Posterior cingulate gyrus (tissue), 11 donors: Measurements from ENCODE around the gene TREM2.

ENCODE experiments used
- DNase-seq, 10 donors: peaks; one replicate each; pipeline versions ENCODE4 v3.0.0 to v3.0.0-alpha.2; 2020 to 2021; ENCODE audit warnings: mixed read lengths in 3 of 10
- intact Hi-C: fragments of 100-400 bp; cut with DNase I; formaldehyde crosslinking; loops from one replicate; pipeline ENCODE4 v1.15.1; 2023

Gene TREM2

GRCh38 chr6:41184761-41185160 is 21.8 kb upstream of the TREM2 start:
- no peak for DNase-seq
- intact Hi-C loops = no loop called here

DNA sequence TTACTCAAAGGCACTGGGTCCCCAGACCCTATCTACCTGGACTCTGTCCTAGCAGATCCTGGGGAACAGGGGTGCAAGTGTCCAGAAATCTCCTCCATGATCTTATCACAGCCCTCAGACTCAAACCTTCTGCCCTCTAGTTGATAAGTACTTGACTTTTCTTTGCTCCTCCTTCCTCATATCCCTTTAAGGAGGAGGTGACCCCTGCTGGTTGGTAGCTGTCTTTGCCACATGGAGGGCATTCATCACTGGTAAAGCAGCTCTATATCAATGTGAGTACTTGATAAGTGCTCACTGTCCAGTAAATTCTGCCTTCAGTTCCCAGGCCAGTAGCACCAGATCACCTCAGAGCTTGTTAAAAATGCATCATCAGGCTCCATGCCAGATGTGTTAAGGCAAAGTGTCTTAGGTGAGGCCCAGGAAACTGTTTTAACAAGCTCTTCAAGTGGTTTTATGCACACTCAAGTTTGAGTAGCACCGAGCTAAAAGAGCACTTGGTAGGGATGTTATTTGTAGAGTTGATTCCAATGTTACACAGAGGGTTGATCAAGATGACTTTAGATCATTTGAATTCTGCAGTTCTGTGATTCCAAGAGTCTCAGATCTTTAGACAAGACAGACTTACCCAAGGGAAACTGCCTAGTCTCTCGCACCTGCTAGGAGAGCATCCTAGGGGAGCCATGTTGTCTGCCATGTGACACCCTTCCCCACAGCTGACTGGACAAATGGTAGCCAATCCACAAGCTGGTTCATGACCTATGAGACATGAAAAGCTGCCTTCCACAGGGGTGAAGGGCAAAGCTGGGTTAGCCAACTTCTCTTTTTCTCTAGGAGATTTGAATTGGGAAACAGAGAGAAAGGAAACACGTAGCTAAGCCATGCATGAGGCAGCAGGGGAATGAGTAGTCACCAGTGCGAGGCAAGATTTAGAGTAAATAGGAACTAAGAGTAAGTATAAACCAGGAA is 19.4 kb upstream of the TREM2 start:
- no peak for DNase-seq
- intact Hi-C loops = no loop called here

DNA sequence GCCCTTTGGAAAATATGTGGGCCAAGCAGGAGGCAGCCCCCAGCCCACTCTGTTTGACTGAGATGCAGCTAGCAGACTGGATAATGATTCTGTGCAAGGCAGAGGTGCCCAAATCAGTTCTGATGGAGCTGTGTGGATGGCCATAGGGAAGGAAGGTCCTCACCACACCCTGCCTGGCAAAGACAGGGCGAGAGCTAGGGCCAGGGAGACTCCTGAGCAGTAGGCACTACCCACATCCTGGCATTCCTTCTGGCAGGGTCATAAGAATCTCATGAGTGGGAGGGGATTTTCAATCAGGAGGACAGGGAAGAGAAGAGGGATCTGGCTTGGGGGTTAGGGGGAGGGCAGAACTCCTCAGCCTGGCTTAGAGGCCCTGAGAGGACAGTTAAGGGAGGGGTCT is 18.6 kb upstream of the TREM2 start:
- intact Hi-C loops = no loop called here
- no peak for DNase-seq

DNA sequence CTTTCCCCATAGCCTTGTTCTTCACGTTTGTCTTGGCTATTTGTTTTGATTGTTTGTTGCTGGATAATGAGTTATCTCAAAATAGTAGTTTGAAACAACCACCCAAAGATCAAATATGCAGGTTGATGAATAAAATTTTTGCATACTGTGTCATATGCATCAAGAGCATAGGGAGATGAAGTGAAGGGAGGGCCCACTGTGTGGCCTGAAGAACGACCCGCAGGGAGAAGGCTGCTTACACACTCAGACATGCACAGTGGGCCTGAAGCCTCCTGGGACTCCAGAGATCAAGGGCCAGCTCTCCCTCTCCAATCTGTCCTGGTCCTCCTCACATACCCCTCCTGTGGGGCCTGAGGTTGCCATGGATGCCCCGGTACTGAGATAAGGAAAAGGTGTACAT is 16.2 kb upstream of the TREM2 start:
- DNase-seq = no peak
- intact Hi-C loops = no loop called here

DNA sequence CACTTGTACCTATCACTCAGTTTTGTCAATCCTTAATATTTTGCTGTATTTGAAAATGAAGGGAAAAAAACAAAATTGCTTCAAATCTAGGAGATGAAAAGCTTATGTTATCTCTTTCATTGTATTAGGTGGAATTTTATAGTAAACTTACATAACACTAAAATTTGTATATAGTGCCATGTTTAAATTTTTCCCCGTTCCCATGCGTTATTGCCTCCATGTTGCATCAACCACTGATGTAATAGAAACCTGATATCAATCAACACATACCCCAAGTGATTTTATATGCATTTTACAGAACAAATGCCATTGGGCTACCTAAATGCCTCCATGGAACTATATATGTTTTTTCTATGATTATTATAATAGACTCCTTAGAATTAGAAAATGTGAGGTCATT is 14.8 kb upstream of the TREM2 start:
- no peak for DNase-seq
- intact Hi-C loops = no loop called here

GRCh38 chr6:41177287-41177686 is 14.4 kb upstream of the TREM2 start:
- intact Hi-C loops = no loop called here

GRCh38 chr6:41176189-41176588 is 13.3 kb upstream of the TREM2 start:
- no peak for DNase-seq
- intact Hi-C loops = no loop called here

More at GRCh38 chr6:41177287-41177686, 14.4 kb upstream of the TREM2 start:
- no peak for DNase-seq

DNA sequence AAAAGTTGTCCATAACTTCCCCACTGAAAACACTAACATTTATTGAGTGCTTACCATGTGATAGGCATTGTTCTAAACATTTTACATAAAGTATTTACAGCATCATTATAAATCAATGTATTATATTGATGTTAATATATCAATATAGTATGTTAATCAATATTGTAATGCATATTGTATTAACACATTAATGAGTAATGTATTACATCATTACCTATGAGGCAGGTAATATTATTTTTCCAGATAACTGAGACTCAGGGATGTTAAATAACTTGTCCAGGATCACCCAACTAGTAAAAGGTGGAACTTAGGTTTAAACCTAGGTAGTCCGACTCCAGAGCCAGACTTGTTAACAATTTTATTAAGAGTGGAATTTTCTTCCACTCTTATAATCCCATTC is 12.2 kb upstream of the TREM2 start:
- DNase-seq = no peak
- intact Hi-C loops = no loop called here

DNA sequence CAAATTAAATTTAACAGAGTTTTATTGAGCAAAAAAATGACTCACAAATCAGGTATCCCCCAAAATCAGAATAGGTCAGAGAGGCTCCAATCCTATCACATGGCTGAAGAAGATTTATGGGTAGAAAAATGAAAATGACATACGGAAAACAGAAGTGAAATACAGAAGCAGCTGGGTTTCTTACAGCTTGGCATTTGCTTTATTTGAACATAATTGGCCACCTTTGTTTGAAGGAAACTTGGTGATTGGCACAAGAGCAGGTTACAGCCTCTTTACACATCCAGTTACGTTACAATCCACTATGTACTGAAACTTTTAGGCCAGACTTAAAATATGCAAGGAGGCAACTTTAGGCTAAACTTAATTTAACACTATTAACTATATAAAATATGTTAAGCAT is 11.7 kb upstream of the TREM2 start:
- intact Hi-C loops = no loop called here

DNA sequence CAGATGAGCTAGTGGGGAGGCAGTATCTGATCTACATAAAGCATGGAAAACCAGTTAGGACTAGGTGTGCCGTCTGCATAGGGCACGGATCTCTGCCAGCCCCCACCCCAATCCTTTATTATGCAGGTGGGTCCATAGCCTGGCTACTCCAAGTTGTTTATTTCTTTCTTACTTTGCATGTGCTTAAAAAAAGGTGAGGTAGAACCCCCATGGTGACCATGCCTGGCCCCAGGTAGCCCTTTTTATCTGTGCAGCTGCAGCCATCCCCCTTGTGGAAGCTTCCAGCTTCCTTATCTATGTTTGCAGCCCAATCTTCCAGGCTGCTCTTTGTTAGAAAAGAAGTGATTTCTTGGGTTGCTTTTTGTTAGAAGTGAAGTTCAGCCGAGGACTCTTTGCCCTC is 9.0 kb upstream of the TREM2 start:
- no peak for DNase-seq
- intact Hi-C loops = no loop called here

More for the DNA sequence above, 11.7 kb upstream of the TREM2 start:
- no peak for DNase-seq

DNA sequence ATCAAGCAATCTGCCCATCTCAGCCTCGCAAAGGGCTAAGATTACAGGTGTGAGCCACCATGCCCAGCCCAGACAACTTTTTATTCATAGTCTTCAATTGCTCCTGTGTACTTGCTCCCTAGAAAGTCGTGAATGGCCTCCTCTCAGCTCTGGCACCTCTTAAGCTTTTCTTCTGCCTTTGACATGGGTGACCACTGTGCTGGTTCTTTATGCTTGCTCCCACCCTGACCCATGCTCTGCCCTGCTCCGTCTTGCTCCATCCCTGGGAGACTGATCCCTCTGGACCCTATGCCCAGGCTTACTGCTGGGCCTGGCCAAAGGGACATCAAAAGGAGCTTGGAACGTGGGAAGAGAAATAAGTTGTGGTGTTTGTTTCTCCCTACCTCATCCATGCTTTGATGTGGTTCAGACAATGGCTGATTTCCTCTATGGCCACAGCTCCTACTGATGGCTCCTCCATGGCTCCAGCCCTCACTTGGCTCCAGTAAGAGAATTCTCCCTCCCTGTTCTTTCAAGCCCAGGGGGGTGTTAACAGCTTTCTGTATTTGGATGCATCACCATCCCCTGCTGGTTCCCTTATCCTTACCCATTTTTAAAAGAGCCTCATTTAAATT is 7.7 kb upstream of the TREM2 start:
- intact Hi-C loops = no loop called here
- DNase-seq = no peak

GRCh38 chr6:41167173-41167963 is 4.5 kb upstream of the TREM2 start:
- DNase-seq = peak in 1 of 10 donors; percentile 51
- intact Hi-C loops = no loop called here

- intact Hi-C loops = no loop called here
Measured at GRCh38 chr6:41164551-41165120, 1.7 kb upstream of the TREM2 start.

DNA sequence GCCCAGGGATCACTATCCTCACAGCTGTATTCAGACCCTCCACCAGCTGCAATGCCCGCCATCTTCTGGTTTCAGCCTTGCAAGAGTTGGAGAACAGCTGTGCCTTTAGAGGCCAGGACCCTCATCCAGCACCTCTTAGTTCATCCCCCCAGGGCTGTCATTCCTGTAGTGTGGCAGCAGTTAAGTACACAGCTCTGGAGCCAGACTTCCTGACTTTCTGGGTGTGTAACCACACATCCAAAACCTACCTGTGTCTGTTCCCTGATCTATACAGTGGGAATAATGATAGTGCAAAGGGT is 452 bp upstream of the TREM2 start:
- intact Hi-C loops = no loop called here
- DNase-seq = no peak

More at GRCh38 chr6:41164551-41165120, 1.7 kb upstream of the TREM2 start:
- DNase-seq = no peak

GRCh38 chr6:41161851-41162552 is 914 bp downstream of the TREM2 start:
- peak in 1 of 10 donors; percentile 75 for DNase-seq
- intact Hi-C loops = no loop called here

GRCh38 chr6:41161380-41161779 is 1.5 kb downstream of the TREM2 start:
- no peak for DNase-seq
- intact Hi-C loops = no loop called here

DNA sequence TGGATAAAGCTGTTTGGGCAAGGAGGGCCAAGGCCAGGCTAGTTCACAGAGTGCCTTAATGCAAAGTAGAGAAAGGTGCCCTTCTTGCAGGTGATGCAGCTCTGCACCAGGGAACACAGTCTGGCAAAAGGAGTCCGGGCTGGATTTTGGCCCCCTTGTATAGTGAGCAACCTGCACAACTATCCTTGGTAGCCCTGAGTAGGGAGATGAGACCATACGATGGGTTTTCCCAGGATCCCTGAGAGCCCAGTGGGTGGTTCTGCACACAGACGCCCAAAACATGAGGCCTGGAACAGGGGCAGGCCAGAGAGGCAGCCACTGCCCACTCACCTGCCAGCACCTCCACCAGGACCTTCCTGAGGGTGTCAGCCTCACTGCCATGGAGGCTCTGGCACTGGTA is 2.0 kb downstream of the TREM2 start:
- DNase-seq = no peak
- intact Hi-C loops = no loop called here

GRCh38 chr6:41159415-41160082 is 3.4 kb downstream of the TREM2 start:
- DNase-seq = peak in 1 of 10 donors; percentile 56

DNA sequence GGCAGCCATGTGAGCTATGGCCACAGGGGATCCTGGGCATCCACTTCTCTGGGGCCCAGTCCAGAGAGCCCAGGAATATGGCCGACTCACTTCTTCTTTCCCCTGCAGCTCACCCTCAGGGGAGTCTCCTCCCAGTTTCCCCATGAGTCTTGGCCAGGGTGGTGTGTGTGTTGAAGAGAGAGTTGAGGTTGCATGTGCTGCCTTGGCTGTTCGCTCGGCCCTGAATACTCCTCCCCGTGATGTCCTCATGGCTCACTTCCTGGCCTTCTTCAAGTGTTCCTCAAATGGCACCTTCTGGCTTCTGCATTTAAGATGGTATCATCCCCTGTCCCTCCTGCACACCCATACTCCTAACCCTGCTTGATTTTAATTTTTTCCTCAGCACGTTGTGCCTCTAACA is 5.6 kb downstream of the TREM2 start:
- DNase-seq = peak in 1 of 10 donors; percentile 69

More at GRCh38 chr6:41159415-41160082, 3.4 kb downstream of the TREM2 start:
- intact Hi-C loops = no loop called here

GRCh38 chr6:41156771-41157170 is 6.1 kb downstream of the TREM2 start:
- intact Hi-C loops = no loop called here
- DNase-seq = no peak

More for the DNA sequence above, 5.6 kb downstream of the TREM2 start:
- intact Hi-C loops = no loop called here
